HUES6 (cell line): ENCODE data around the gene ASL.
"Not testable (repeated sequence)": the region's sequence is repeated elsewhere in the genome, so short reads cannot be mapped to it uniquely, and the experiment has no call there.

ENCODE experiments used
- H3K27ac ChIP-seq: 2 replicates; pipeline ENCODE4 v1.7.0; 2013; ENCODE audit warnings: low read depth, mild to moderate bottlenecking, low read length, inconsistent platforms
- H3K27me3 ChIP-seq: 2 replicates; pipeline ENCODE4 v1.6.1; 2013; ENCODE audit warnings: low read length; ENCODE audit not compliant: control insufficient read depth, insufficient read depth
- H3K36me3 ChIP-seq: 2 replicates; pipeline ENCODE4 v1.6.1; 2013; ENCODE audit warnings: low read length; ENCODE audit not compliant: control insufficient read depth, insufficient read depth
- H3K4me1 ChIP-seq: 2 replicates; pipeline ENCODE4 v1.6.1; 2013; ENCODE audit warnings: low read length; ENCODE audit not compliant: control insufficient read depth, insufficient read depth
- H3K4me3 ChIP-seq: 2 replicates; pipeline ENCODE4 v1.5.1; 2013; ENCODE audit warnings: low read depth, low read length
- H3K9ac ChIP-seq: one replicate; pipeline ENCODE4 v1.6.1; 2013; ENCODE audit warnings: mild to moderate bottlenecking, low read length
- H3K9me3 ChIP-seq: 2 replicates; pipeline ENCODE4 v1.6.1; 2013; ENCODE audit warnings: low read depth, low read length; ENCODE audit not compliant: control insufficient read depth, insufficient read depth

Gene ASL

DNA sequence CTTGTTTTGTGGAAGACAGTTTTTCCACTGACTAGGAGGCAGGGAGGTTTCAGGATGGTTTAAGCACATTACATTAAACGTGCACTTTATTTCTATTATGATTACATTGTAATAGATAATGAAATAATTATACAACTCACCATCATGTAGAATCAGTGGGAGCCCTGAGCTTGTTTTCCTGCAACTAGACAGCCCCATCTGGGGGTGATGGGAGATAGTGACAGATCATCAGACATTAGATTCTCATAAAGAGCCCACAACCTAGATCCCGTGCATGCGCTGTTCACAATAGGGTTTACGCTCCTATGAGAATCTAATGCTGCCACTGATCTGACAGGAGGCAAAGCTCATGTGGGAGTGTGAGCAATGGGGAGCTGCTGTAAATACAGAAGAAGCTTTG, 25.7 kb upstream of the ASL start:
- not testable (repeated sequence) for H3K4me1 ChIP-seq

GRCh38 chr7:66050337-66050957, 25.2 kb upstream of the ASL start:
- Histone ChIP-seq H3K27me3 (no peaks in the 10 kb centered on the region), H3K9ac (no peak overlapping the region), H3K4me1 (no peaks in the 10 kb centered on the region), H3K9me3 (no peaks in the 10 kb centered on the region), H3K36me3 (no peaks in the 10 kb centered on the region), H3K27ac (no peak overlapping the region), H3K4me3 (no peak overlapping the region)

More for the DNA sequence above, 25.7 kb upstream of the ASL start:
- H3K27me3 ChIP-seq, H3K27ac ChIP-seq, H3K9me3 ChIP-seq, H3K4me3 ChIP-seq, H3K36me3 ChIP-seq, H3K9ac ChIP-seq: not testable (repeated sequence)

GRCh38 chr7:66050990-66051448, 24.6 kb upstream of the ASL start:
- H3K9ac ChIP-seq, result no peak overlapping the region
- H3K4me1 ChIP-seq, result no peaks in the 10 kb centered on the region
- no peaks in the 10 kb centered on the region for H3K9me3 ChIP-seq
- H3K27me3 ChIP-seq, result no peaks in the 10 kb centered on the region
- no peak overlapping the region for H3K27ac ChIP-seq
- H3K36me3 ChIP-seq, result no peaks in the 10 kb centered on the region
- no peak overlapping the region for H3K4me3 ChIP-seq

DNA sequence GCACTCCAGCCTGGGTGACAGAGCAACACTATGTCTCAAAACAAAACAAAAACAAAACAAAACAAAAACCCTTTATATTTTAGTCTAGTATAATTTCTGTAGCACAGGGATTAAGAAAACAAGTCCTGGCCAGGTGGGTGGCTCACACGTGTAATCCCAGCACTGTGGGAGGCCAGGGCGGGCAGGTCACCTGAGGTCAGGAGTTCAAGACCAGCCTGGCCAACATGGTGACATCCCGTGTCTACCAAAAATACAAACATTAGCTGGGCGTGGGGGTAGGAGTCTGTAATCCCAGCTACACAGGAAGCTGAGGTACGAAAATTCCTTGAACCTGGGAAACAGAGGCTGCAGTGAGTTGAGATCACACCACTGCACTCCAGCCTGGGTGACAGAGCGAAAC, 23.2 kb upstream of the ASL start:
- H3K9ac ChIP-seq, result no peak overlapping the region
- no peak overlapping the region for H3K4me3 ChIP-seq
- H3K27me3 ChIP-seq, result no peaks in the 10 kb centered on the region
- no peaks in the 10 kb centered on the region for H3K36me3 ChIP-seq
- H3K4me1 ChIP-seq, result no peaks in the 10 kb centered on the region
- no peak overlapping the region for H3K27ac ChIP-seq
- no peaks in the 10 kb centered on the region for H3K9me3 ChIP-seq

DNA sequence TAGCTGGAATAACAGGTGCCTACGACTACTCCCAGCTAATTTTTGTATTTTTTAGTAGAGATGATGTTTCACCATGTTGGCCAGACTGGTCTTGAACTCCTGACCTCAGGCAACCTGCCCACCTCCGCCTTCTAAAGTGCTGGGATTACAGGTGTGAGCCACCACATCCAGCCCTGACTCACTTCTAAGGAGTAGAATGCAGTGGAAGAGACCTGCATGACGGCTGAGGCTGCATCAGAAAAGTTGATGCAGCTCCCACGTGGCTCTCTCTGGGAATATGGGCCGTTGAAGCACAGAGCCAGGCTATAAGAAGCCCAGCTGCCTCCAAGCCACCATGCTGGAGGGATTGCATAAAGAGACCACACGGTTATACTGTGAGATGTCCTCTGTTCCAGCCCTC, 21.6 kb upstream of the ASL start:
- H3K27ac ChIP-seq, result no peak overlapping the region
- H3K36me3 ChIP-seq, result no peaks in the 10 kb centered on the region
- no peaks in the 10 kb centered on the region for H3K4me1 ChIP-seq
- H3K27me3 ChIP-seq, result no peaks in the 10 kb centered on the region
- H3K9me3 ChIP-seq, result no peaks in the 10 kb centered on the region
- no peak overlapping the region for H3K4me3 ChIP-seq
- no peak overlapping the region for H3K9ac ChIP-seq

DNA sequence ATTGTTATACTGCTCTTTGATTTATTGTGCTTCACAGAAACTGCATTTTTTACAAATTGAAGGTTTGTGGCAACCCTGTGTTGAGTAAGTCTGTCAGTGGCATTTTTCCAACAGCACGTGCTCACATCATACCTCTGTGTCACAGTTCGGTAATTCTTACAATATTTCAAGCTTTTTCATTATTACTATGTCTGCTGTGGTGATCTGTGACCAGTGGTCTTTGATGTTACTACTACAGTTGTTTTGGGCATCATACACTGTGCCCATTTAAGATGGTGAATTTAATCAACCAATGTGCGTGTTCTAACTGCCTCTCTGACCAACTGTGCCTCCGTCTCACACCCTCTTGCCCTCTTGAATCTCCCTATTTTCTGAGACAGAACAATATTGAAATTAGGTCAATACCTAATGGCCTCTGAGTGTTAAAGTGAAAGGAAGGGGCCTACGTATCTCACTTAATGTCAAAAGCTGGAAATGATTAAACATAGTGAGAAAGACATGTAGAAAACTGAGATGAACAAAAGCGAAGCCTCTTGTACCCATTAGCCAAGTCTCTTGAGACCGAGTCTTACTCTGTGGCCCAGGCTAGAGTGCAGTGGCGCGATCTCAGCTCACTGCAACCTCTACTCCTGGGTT, 20.2 kb upstream of the ASL start:
- Histone ChIP-seq H3K27me3 (no peaks in the 10 kb centered on the region), H3K9ac (no peak overlapping the region), H3K36me3 (no peaks in the 10 kb centered on the region), H3K4me3 (no peak overlapping the region), H3K27ac (no peak overlapping the region), H3K9me3 (no peaks in the 10 kb centered on the region), H3K4me1 (no peaks in the 10 kb centered on the region)

DNA sequence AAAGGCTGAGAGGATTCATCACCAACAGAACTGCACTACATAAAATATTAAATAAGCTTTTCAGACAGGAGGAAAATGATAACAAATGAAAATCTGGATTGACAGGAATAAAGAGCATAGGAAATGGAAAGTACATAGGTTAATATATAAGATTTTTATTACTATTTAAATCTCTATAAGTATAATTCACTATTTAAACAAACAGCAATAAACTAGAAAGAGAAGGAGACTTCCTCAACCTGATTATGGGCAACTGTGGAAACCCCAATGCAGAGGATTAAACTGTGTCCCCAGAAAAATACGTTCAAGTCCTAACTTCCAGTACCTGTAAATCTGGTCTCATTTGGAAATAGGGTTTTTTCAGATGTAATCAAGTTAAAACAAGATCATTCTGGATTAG, 14.8 kb upstream of the ASL start:
- H3K27me3 ChIP-seq, result no peaks in the 10 kb centered on the region
- no peak overlapping the region for H3K9ac ChIP-seq
- no peaks in the 10 kb centered on the region; the same call in 1 of the 2 replicates for H3K4me1 ChIP-seq
- no peak overlapping the region for H3K27ac ChIP-seq
- no peaks in the 10 kb centered on the region for H3K36me3 ChIP-seq
- no peak overlapping the region for H3K4me3 ChIP-seq
- no peaks in the 10 kb centered on the region for H3K9me3 ChIP-seq

DNA sequence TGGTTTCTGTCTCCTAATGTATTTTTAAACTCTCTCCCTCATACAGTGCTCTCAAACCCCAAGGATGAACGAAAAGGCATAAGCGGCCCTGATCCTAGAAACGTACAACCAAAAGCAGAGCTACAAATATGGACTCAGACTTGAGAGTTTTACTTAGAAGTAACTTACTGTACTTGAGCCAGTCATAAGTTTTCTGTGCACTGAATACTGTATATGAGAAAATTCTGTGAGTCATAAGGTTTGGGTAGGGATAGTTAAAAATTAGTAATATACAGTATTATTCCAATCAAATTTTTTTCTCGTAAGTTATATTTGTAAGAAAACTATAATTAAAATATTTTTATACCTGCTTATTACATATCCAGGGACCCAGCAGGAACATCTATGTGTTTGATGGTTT, 5.9 kb upstream of the ASL start:
- H3K9ac ChIP-seq, result no peak overlapping the region
- no peaks in the 10 kb centered on the region; the same call in 1 of the 2 replicates for H3K4me1 ChIP-seq
- no peak overlapping the region for H3K4me3 ChIP-seq
- H3K27ac ChIP-seq, result no peak overlapping the region
- H3K9me3 ChIP-seq, result 0 out of 2 replicates have a peak, but pooled peaks cover 4% of the 10 kb centered on the region
- no peaks in the 10 kb centered on the region for H3K36me3 ChIP-seq
- no peaks in the 10 kb centered on the region for H3K27me3 ChIP-seq

GRCh38 chr7:66070222-66070621, 5.4 kb upstream of the ASL start:
- H3K36me3 ChIP-seq, result no peaks in the 10 kb centered on the region

DNA sequence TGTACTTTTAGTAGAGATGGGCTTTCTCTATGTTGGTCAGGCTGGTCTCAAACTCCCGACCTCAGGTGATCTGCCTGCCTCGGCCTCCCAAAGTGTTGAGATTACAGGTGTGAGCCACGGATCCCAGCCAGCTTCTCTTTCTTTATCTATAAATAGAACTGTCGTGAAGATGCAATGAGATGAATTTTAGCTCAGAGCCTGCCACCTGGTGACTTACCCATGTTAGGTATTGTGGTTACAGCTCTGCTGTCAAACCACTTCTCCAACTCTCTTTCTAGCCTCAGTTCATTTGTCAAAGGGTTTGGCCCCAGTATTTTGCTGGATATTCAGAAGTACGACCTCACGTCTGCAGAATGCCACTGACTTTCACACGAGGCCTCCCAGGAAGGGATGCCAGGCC, 3.4 kb upstream of the ASL start:
- not testable (repeated sequence) for H3K4me3 ChIP-seq, H3K9me3 ChIP-seq, H3K36me3 ChIP-seq, H3K4me1 ChIP-seq, H3K27ac ChIP-seq, H3K9ac ChIP-seq, H3K27me3 ChIP-seq

More at GRCh38 chr7:66070222-66070621, 5.4 kb upstream of the ASL start:
- Histone ChIP-seq H3K9ac (no peak overlapping the region), H3K27me3 (no peaks in the 10 kb centered on the region), H3K9me3 (0 out of 2 replicates have a peak, but pooled peaks cover 4% of the 10 kb centered on the region), H3K4me3 (no peak overlapping the region), H3K27ac (no peak overlapping the region), H3K4me1 (no peaks in the 10 kb centered on the region; the same call in 1 of the 2 replicates)

GRCh38 chr7:66076462-66077329, 1.1 kb downstream of the ASL start:
- Histone ChIP-seq H3K27ac (no peak overlapping the region), H3K9ac (peak overlapping the region; percentile 78)

More at GRCh38 chr7:66076462-66077329, 1.1 kb downstream of the ASL start:
- H3K36me3 ChIP-seq, result no peaks in the 10 kb centered on the region; the same call in 1 of the 2 replicates
- H3K4me1 ChIP-seq, result peaks cover 7% of the 10 kb centered on the region; the same call in 1 of the 2 replicates
- H3K27me3 ChIP-seq, result no peaks in the 10 kb centered on the region
- no peaks in the 10 kb centered on the region for H3K9me3 ChIP-seq
- peak overlapping the region; percentile 95 for H3K4me3 ChIP-seq
